Iris pigment epithelial cell (primary cell): ENCODE results near the gene SMARCD2.

Experiments used
- DNase-seq: peaks from one replicate; pipeline ENCODE4 v3.0.0-alpha.2; 2011; ENCODE audit warnings: low read depth

The SMARCD2 gene

GRCh38 chr17:63832014-63832413 is 10.5 kb downstream of the SMARCD2 start:
- no peak for DNase-seq

- no peak for DNase-seq
Measured at GRCh38 chr17:63831505-63831904, 11.0 kb downstream of the SMARCD2 start.

- DNase-seq, result no peak
Measured at GRCh38 chr17:63830904-63831491, 11.5 kb downstream of the SMARCD2 start.

- DNase-seq, result no peak
Measured at GRCh38 chr17:63830278-63830677, 12.2 kb downstream of the SMARCD2 start.

- DNase-seq, result no peak
Measured at GRCh38 chr17:63828936-63829335, 13.5 kb downstream of the SMARCD2 start.

- no peak for DNase-seq
Measured at GRCh38 chr17:63827801-63828221, 14.7 kb downstream of the SMARCD2 start.

GRCh38 chr17:63827002-63827800 is 15.3 kb downstream of the SMARCD2 start, which contains the start of the genes FTSJ3 and PSMC5:
TSS of gene FTSJ3 (minus strand) at chr17:63827663. CDS start at chr17:63826902, 761 bp downstream.
TSS of gene PSMC5 (plus strand) at chr17:63827431. CDS start at chr17:63827491, 60 bp downstream.
- DNase-seq, result peak; percentile 96

- peak; percentile 61 for DNase-seq
Measured at GRCh38 chr17:63826468-63827001, 15.9 kb downstream of the SMARCD2 start.

- DNase-seq, result no peak
Measured at GRCh38 chr17:63824362-63824761, 18.1 kb downstream of the SMARCD2 start.

GRCh38 chr17:63823659-63824331 is 18.7 kb downstream of the SMARCD2 start:
- no peak for DNase-seq

GRCh38 chr17:63822537-63822936 is 19.9 kb downstream of the SMARCD2 start:
- no peak for DNase-seq

- DNase-seq, result no peak
Measured at GRCh38 chr17:63821804-63822203, 20.7 kb downstream of the SMARCD2 start.

GRCh38 chr17:63820963-63821561 is 21.4 kb downstream of the SMARCD2 start:
- no peak for DNase-seq

GRCh38 chr17:63819585-63820537 is 22.6 kb downstream of the SMARCD2 start:
- no peak for DNase-seq

- DNase-seq, result no peak
Measured at GRCh38 chr17:63819131-63819530, 23.4 kb downstream of the SMARCD2 start.

- no peak for DNase-seq
Measured at GRCh38 chr17:63817736-63818385, 24.6 kb downstream of the SMARCD2 start.

- DNase-seq, result peak; percentile 47
Measured at GRCh38 chr17:63816669-63817068, 25.8 kb downstream of the SMARCD2 start.

- no peak for DNase-seq
Measured at GRCh38 chr17:63816123-63816522, 26.4 kb downstream of the SMARCD2 start.

- no peak for DNase-seq
Measured at GRCh38 chr17:63809970-63810369, 32.5 kb downstream of the SMARCD2 start.

GRCh38 chr17:63805591-63805990 is 36.9 kb downstream of the SMARCD2 start:
- no peak for DNase-seq
